IMR-90 (cell line): ENCODE measurements around the gene DNAJB7. TPM values are rescaled to one million over a fixed set of nuclear protein-coding genes. Genes with fewer than 3 reads are reported as not detected.
A peak's percentile ranks its signal among the peaks of the same experiment; 100 is the strongest.

ENCODE experiments used
- ATAC-seq: fragments of 200-7000 bp; cut with Tn5 transposase; 2 replicates; pipeline ENCODE4 v1.9.1; 2020; ENCODE audit warnings: low read depth, mild to moderate bottlenecking, moderate library complexity
- BruUV-seq: library from RNA; stranded (reverse); fragments of 400-500 nt; replicated peaks from 2 replicates; lab custom pipeline; 2021; lab: Mats Ljungman, UMichigan
- CTCF ChIA-PET: fragments of 300-600 bp; formaldehyde crosslinking; extraction: SDS; loops from one replicate; lab custom pipeline; 2021; ENCODE audit warnings: antibody characterized with exemption; lab: Yijun Ruan, JAX
- POLR2A ChIA-PET: fragments of 300-600 bp; sonication (Branson Sonifier 250); formaldehyde crosslinking; loops from one replicate; lab custom pipeline; 2022; ENCODE audit warnings: antibody characterized with exemption; ENCODE audit not compliant: unreplicated experiment; lab: Charles Lee
- DNase-seq: peaks from one replicate; pipeline ENCODE4 v3.0.0; 2013
- H2AFZ ChIP-seq: replicated peaks from 2 replicates; pipeline ENCODE3; 2013; ENCODE audit warnings: low read length, mild to moderate bottlenecking; ENCODE audit not compliant: poor library complexity
- H2AK5ac ChIP-seq: 2 replicates; pipeline ENCODE4 v1.6.1; 2013; ENCODE audit warnings: low read depth, low read length, inconsistent platforms
- H2AK9ac ChIP-seq: replicated peaks from 2 replicates; pipeline ENCODE3; 2013; ENCODE audit warnings: mild to moderate bottlenecking, low read depth, low read length, moderate library complexity; ENCODE audit not compliant: poor library complexity
- H2BK120ac ChIP-seq: 2 replicates; pipeline ENCODE4 v1.6.1; 2013; ENCODE audit warnings: low read depth, low read length, inconsistent platforms
- H2BK15ac ChIP-seq: 3 replicates; pipeline ENCODE4 v1.6.1; 2013; ENCODE audit warnings: low read depth, low read length, inconsistent platforms
- H2BK20ac ChIP-seq: 2 replicates; pipeline ENCODE4 v1.6.1; 2013; ENCODE audit warnings: low read depth, mild to moderate bottlenecking, inconsistent platforms, low read length, moderate library complexity
- H2BK5ac ChIP-seq: 2 replicates; pipeline ENCODE4 v1.6.1; 2013; ENCODE audit warnings: mild to moderate bottlenecking, low read depth, low read length, inconsistent platforms; ENCODE audit not compliant: poor library complexity, severe bottlenecking
- H3K14ac ChIP-seq: replicated peaks from 2 replicates; pipeline ENCODE4 v1.6.1; 2013; ENCODE audit warnings: low read depth, low read length, inconsistent platforms
- H3K18ac ChIP-seq: 2 replicates; pipeline ENCODE4 v1.6.1; 2013; ENCODE audit warnings: low read depth, low read length, control low read depth
- H3K23ac ChIP-seq: 2 replicates; pipeline ENCODE4 v1.6.1; 2013; ENCODE audit warnings: low read depth, low read length, inconsistent platforms
- H3K27ac ChIP-seq: 2 replicates; pipeline ENCODE4 v1.5.1; 2013; ENCODE audit warnings: mild to moderate bottlenecking, control low read depth, low read length; ENCODE audit not compliant: insufficient read depth
- H3K27me3 ChIP-seq: 2 replicates; pipeline ENCODE4 v1.6.1; 2013; ENCODE audit warnings: low read length; ENCODE audit not compliant: control insufficient read depth, insufficient read depth
- H3K36me3 ChIP-seq: 2 replicates; pipeline ENCODE4 v1.6.1; 2013; ENCODE audit warnings: low read length, mixed read lengths; ENCODE audit not compliant: control insufficient read depth, insufficient read depth
- H3K4ac ChIP-seq: 2 replicates; pipeline ENCODE4 v1.6.1; 2013; ENCODE audit warnings: low read depth, low read length, inconsistent platforms
- H3K4me1 ChIP-seq: 2 replicates; pipeline ENCODE4 v1.6.1; 2013; ENCODE audit warnings: low read length, mixed read lengths; ENCODE audit not compliant: control insufficient read depth, insufficient read depth
- H3K4me2 ChIP-seq: 2 replicates; pipeline ENCODE4 v1.6.1; 2013; ENCODE audit warnings: low read depth, mild to moderate bottlenecking, control low read depth, low read length, moderate library complexity
- H3K4me3 ChIP-seq: 2 replicates; pipeline ENCODE4 v1.5.1; 2013; ENCODE audit warnings: low read depth, mild to moderate bottlenecking, control low read depth, low read length, moderate library complexity; ENCODE audit not compliant: insufficient read depth
- H3K56ac ChIP-seq: 2 replicates; pipeline ENCODE4 v1.6.1; 2013; ENCODE audit warnings: low read length, inconsistent platforms; ENCODE audit not compliant: insufficient read depth; ENCODE audit errors: extremely low read depth
- H3K79me1 ChIP-seq, 2 experiments: 2 replicates each; pipeline ENCODE4 v1.6.1; 2013; ENCODE audit warnings: low read length in 2 of 2, inconsistent platforms in 1 of 2, low read depth in 1 of 2
- H3K9ac ChIP-seq: 2 replicates; pipeline ENCODE4 v1.6.1; 2013; ENCODE audit warnings: low read depth, low read length, control low read depth
- H3K9me1 ChIP-seq: 2 replicates; pipeline ENCODE4 v1.6.1; 2013; ENCODE audit warnings: low read length, inconsistent platforms; ENCODE audit not compliant: insufficient read depth
- H3K9me3 ChIP-seq: 2 replicates; pipeline ENCODE4 v1.6.1; 2013; ENCODE audit warnings: low read length; ENCODE audit not compliant: control insufficient read depth, insufficient read depth
- H4K20me1 ChIP-seq: 2 replicates; pipeline ENCODE4 v1.6.1; 2013; ENCODE audit warnings: low read length, inconsistent platforms; ENCODE audit not compliant: insufficient read depth
- H4K5ac ChIP-seq: 2 replicates; pipeline ENCODE4 v1.6.1; 2013; ENCODE audit warnings: mild to moderate bottlenecking, low read depth, low read length, control low read depth
- H4K8ac ChIP-seq, 2 experiments: 2 replicates each; pipeline ENCODE4 v1.6.1; 2013; ENCODE audit warnings: low read depth in 2 of 2, low read length in 2 of 2, control low read depth in 1 of 2, inconsistent platforms in 1 of 2
- H4K91ac ChIP-seq: 2 replicates; pipeline ENCODE4 v1.6.1; 2013; ENCODE audit warnings: low read depth, low read length, inconsistent platforms; ENCODE audit not compliant: insufficient read depth
- MAFK ChIP-seq: IDR thresholded peaks from 2 replicates; pipeline ENCODE4 v1.6.1; 2012; ENCODE audit warnings: low read depth, low read length, improper control_type of control experiment
- MAZ ChIP-seq: IDR thresholded peaks from 2 replicates; pipeline ENCODE4 v1.6.1; 2012; ENCODE audit warnings: low read depth, mild to moderate bottlenecking, low read length, improper control_type of control experiment, moderate library complexity, borderline replicate concordance
- WGBS, 2 experiments: methylation state at CpG; one replicate each; pipeline versions ENCODE4 v1.1.5 to v1.1.7; 2013; ENCODE audit warnings: missing lambda C conversion rate in 2 of 2; ENCODE audit not compliant: insufficient read length in 1 of 2; ENCODE audit errors: extremely low coverage in 2 of 2; 5-methylcytosine and 5-hydroxymethylcytosine counted together
- dilution Hi-C: fragments of 300-500 bp; cut with HindIII; formaldehyde crosslinking; loops from one replicate; pipeline ENCODE4 v1.14.3; 2018; ENCODE audit warnings: low sequenced_read_pairs; ENCODE audit not compliant: unreplicated experiment
- in situ Hi-C: fragments of 300-500 bp; cut with MboI; formaldehyde crosslinking; loops from 3 replicates; pipeline ENCODE4 v1.14.3; 2019; ENCODE audit warnings: low sequenced_read_pairs, inconsistent platforms, mixed read lengths
- intact Hi-C: fragments of 100-400 bp; cut with micrococcal nuclease; formaldehyde crosslinking; loops from 2 replicates; pipeline ENCODE4 v1.10.0; 2022
- polyA plus RNA-seq, 3 experiments: library from polyadenylated mRNA; depleted of rRNA; stranded (reverse); fragments of >200 nt; gene quantifications; 2 replicates each; pipeline ENCODE4 v1.2.3, GENCODE V29; 2012; ENCODE audit warnings: low replicate concordance in 1 of 3
- total RNA-seq: library from RNA; depleted of rRNA; stranded (reverse); fragments of >200 nt; gene quantifications from 2 replicates; pipeline ENCODE4 v1.2.3, GENCODE V29; 2012

DNAJB7 gene
- total and polyA plus RNA-seq, 2 of the 4 experiments (the other 2 are of a cell fraction), result not detected

DNA sequence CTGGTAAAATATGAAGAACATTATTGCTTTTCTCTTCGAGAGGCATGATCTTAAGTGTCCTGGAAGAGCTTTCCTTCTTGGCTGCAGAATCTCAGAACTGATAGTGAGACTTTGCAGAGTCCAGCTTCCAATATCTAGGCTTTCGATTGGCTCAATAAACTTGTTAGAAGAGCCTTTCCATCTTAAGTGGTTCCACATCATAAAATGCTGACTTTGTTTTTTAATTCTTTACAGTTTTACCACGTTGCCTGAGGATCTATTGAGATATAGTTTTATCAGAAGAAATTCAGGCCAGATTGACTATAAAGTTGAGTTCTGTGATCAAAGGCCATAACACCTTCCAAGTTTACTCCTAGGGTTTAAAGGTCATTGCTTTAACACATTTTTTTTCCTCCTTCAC is 15.6 kb upstream of the DNAJB7 start:
- 80% methylated on average over 1 of the region's 3 CpGs; no CpG with 5 or more reads in 1 of the 2 experiments for WGBS, 2 experiments
- Histone ChIP-seq H2BK120ac (no peak overlapping the region), H2BK5ac (no peak overlapping the region), H3K36me3 (peaks cover 17% of the 10 kb centered on the region), H4K8ac (no peak overlapping the region), H3K4me1 (no peaks in the 10 kb centered on the region), H4K91ac (no peak overlapping the region), H3K14ac (no peak overlapping the region), H3K79me1 (peaks cover 0 to 23% of the 10 kb centered on the region in 2 experiments; a peak in 3 of 4 replicates), H2BK20ac (no peak overlapping the region), H2AFZ (no peak overlapping the region), H3K4ac (no peak overlapping the region), H2AK9ac (no peak overlapping the region), H3K18ac (no peak overlapping the region), H4K20me1 (no peaks in the 10 kb centered on the region), H3K27me3 (no peaks in the 10 kb centered on the region), H3K9me1 (peaks cover 3% of the 10 kb centered on the region), H3K23ac (no peak overlapping the region), H4K5ac (no peak overlapping the region), H3K9ac (no peak overlapping the region), H2BK15ac (no peak overlapping the region), H3K56ac (no peak overlapping the region), H3K4me2 (no peak overlapping the region), H2AK5ac (no peak overlapping the region), H3K9me3 (no peaks in the 10 kb centered on the region), H3K27ac (no peak overlapping the region), H3K4me3 (no peak overlapping the region)
- ATAC-seq (no peak), DNase-seq (no peak)
- dilution Hi-C loops (no loop called here), in situ Hi-C loops (loop anchor here (25.0 kb wide), 1 partner anchor 440 kb away; no protein-coding TSS in a partner anchor), intact Hi-C loops (no loop called here)
- CTCF ChIA-PET, result no interaction called here
- BruUV-seq, result no TSS peak
- POLR2A ChIA-PET, result no interaction called here
- TF ChIP-seq MAFK (peak; percentile 82), MAZ (no peak)
